GM19467 (cell line): Measurements from ENCODE around the gene TNNI3K.

Experiments
- ATAC-seq: cut with Tn5 transposase; IDR thresholded peaks from one replicate; pipeline ENCODE4 v1.9.1; 2021; ENCODE audit warnings: mild to moderate bottlenecking, moderate library complexity; ENCODE audit not compliant: unreplicated experiment

TNNI3K gene

DNA sequence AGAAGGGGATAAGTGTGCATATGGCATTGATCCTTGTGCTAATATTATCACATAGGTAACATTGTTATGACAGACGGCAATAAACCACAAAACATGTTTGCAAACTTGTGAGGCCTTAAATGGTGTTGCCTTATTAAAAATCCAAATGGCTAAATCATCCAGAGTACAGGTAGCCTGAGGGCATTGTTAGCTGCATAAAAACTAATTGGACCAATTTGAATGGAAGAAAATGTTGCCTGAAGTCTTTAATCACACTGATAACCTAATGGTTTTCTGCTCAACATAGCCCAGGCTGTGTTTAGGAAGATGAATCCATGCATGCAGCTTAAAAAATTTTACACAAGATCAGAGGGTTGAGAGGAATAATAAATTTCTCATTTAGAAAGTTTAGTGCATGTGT lies 296.6 kb downstream of the TNNI3K start:
- no peak for ATAC-seq

DNA sequence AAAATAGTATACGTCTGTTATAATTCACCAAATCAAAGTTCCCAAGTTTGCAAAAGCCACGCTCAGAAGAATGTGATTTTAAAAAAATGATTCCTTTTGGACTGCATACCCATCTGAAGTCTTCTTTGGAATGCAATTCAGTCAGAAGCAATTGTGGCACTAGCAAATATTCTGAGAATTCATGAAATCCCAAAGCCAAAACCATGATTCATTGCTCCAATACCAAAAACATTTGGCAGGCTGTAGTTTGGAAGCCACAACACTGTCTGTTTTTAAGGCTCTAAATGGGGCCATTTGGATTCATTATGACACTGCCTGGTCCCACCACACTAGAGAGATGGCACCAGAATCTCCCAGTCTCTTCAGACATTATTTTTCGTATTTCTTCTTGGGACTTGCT lies 299.1 kb downstream of the TNNI3K start:
- no peak for ATAC-seq

- no peak for ATAC-seq
These were observed 310.6 kb downstream of the TNNI3K start for GRCh38 chr1:74545821-74546220.

DNA sequence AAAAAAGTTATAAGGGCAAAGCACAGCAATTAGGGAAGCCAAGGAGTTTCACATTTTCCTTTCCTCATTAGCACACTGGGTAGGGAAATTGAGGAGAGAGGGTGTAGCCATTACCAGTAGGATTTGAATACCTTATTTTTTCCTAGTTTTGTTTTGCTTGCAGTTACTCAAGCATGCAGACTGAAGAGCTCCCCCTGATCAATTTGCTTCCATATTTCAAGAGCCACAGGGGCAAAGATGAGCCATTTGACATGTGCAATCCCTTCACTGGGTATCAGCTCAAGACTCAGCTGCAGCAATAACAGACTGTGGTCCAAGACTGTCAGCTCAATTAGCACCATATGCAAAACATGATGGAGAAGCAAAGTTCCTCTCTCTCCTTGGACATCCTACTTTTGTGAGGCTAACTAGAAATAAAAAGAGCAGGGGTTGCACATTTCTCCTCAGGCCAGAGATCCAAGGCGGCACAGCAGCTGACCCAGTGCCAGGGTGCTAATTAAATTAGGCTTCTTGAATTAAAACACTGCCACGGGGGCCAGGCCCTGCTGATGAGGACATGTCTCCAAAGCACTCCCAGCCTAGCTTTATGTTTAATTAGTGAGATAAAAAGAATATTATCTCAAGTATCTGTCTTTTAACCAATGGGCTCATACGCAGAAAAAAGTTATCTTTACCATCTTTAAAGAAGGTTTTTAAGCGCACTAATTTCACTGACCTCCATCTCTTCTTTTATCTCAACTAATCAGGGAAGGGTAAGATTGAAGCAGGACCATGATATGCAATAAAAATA lies 314.0 kb downstream of the TNNI3K start:
- ATAC-seq, result no peak

GRCh38 chr1:74549932-74550331 lies 314.7 kb downstream of the TNNI3K start:
- no peak for ATAC-seq

GRCh38 chr1:74570797-74571492 lies 335.8 kb downstream of the TNNI3K start:
- no peak for ATAC-seq

- no peak for ATAC-seq
These were observed 336.3 kb downstream of the TNNI3K start for GRCh38 chr1:74571493-74571800.

DNA sequence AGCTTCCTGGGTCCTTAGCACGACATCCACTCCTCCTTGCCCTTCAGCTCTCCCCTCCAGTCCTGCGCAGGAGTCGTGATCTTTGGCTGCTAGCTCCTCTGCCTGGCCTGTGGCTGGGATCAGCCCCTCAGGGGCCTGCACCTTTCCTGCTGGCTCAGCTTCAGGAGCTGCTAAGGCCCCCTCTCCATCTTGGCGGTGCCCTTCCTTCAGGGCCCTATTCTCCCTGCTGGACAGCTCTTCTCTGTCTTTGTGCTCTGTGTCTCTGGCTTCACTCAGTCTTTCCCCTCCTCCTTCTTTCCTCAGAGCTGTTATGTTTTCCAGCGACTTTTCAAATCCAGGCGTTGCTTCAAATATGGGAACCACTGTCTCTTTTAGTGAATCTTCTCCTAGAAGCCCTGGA lies 336.7 kb downstream of the TNNI3K start:
- no peak for ATAC-seq

DNA sequence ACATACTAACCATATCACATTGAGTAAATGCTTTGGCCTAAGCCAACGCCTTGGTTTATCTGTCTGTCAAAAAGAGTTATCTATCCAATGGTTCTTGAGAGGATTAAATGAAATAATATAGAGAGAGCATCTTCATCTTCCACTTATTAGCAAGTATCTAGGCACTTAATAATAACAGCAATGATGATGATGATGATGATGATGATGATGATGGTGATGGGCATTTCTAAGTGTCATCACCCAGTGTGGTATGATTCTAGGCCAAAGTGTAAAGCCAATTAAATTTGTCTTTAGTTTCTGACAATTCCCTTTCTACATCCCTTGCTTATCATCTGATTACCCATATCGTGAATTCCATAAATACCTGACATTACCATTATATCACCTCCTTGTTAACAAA lies 342.9 kb downstream of the TNNI3K start:
- no peak for ATAC-seq

DNA sequence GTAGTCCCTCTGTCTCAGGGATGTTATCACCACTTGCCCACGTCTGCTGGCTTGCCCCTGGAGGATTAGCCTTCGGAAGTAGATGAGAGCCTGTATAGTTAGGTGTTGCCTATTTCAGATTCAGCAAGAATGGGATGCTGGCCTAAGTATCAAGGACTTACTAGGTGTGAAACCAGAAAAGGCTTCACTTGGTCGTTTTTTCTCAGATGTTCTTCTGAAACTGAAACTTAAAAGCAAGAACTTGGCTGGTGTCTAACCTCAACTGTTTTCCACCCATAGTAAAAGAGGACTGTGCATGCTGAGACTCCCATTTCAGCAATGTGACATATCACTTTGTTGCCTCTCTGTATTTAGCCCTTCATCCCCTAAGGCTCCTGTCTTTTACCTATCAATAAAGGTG lies 344.2 kb downstream of the TNNI3K start:
- ATAC-seq, result peak; percentile 99

DNA sequence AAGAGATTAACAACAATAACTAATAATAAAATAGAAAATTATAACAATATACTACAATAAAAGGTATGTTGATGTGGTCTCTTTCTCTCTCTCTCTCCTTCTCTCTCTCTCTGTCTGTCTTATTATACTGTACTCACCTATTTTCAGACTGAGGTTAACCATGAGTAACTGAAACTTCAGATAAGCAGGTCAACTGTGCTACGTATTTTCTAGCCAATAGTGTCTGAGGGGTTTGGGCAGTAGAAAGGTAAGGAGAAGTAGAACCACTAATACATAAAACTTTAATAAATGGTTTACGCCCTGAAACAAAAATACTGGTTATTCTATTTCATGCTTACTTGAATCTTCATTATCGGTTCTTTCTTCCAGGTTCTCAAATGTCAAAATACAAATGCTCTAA lies 348.2 kb downstream of the TNNI3K start:
- no peak for ATAC-seq

DNA sequence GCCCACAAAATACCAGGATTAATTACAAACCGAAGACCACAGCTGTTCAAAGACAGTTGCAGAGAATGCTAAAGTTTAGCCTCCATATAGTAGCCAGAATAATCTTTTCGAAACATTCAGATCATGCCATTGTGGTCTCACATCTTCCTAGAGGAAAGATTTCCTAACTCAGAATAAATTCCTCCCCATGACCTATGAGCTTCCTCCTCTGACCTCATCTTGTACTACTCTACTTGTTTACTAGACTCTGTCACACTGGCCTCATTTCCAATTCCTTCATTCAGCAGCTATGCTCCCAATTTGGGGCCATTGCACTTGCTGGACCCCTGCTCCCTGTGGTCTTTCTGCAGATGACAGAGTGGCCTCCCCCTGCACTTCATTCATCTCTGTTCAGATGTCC lies 349.0 kb downstream of the TNNI3K start:
- no peak for ATAC-seq

DNA sequence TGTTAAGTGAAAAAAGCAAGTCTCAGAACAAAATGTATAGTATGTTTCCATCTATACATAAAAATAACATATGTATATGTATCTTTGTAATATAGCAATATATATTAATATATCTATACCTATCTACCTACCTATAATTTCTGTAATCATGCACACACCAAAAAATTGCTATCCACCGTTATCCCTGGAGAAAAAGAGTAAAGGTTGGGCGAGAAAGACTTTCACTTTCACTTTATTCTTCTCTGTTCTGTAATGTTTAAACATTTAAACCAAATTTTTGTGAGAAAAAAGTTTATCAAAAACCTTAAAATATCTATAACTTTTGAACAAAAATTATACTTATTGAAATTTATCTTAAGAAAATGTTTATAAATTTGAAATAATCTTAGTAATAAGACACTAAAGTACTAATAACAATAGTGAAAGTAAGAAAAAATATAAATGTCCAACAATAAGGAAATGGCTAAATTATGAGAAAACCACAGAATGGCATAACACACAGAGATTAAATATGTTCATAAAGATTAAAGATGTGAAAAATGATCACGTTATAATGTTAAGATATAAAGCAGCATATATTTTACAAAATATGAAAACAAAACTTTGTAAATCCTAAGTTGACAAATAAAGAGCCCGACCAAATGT lies 351.2 kb downstream of the TNNI3K start:
- no peak for ATAC-seq

- ATAC-seq, result no peak
These were observed 352.7 kb downstream of the TNNI3K start for GRCh38 chr1:74587888-74588287.

DNA sequence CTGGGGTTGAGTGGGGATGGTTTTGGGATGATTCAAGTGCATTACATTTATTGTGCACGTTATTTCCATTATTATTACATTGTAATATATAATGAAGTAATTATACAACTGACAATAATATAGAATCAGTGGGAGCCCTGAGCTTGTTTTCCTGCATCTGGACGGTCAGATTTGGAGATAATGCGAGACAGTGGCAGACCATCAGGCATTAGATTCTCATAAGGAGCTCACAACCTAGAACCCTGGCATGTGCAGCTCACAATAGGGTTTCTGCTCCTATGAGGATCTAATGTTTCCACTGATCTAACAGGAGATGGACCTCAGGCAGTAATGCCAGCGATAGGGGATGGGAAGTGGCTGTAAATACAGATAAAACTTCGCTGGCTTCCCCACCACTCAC lies 355.1 kb downstream of the TNNI3K start:
- ATAC-seq, result no peak

DNA sequence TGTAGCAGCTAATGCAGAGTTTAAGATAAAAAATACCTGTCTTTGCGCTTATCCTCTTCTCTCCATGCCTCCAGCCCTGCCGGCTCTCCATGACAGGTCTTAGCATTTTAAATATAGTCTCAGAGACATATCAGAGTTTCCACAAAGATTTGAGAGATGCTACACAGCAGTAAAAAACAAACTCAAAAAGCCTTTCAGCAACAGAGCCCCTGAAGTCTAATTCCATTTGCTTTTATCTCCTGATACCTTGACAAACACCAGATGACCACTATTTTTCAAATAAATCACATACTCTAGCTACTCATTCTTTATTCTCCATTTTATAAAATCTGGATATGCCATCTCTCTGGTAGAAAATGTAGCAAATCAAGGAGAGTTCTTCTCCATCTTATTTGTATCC lies 356.8 kb downstream of the TNNI3K start:
- no peak for ATAC-seq

DNA sequence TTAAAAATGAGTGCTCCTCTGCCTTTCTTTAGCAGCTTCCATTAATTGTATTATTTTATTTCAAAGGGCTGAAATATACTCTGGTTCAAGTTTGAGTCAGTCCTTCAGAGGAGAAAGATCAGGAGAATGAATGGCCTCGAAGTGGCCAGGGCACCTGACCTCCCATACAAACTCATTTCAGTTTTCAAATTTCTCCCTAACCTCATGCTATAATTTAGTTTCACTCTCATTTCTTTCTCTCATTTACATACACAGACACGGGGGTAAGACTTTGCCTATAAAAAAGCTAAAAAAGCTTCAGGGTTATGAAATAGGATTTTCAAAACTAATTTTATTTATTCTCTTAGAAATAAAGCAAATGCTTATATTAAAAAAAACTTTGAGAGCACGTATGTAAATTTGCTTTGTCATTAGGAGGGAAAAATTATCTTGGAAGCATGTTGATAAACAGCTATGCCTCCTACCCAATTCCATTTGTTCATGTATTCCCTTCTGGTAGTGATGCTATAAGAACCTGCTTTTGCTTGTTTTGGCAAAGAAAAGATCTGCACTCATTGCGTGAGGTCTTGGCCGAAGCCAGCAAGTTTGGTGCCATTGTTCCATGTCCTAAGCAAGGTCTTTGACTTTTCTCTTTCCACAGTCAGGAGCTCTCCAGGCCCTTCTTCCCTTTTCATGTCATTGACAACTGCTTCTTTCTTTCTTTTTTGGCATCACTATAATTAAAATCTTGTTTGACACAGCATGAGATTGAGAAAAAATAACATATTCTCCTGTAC lies 357.6 kb downstream of the TNNI3K start:
- no peak for ATAC-seq
